GM18907 (cell line): Measurements from ENCODE around the gene RABL6.
"Not testable (repeated sequence)": the region's sequence is repeated elsewhere in the genome, so short reads cannot be mapped to it uniquely, and the experiment has no call there.

Experiments used
- ATAC-seq: cut with Tn5 transposase; IDR thresholded peaks from one replicate; pipeline ENCODE4 v1.9.1; 2021; ENCODE audit warnings: mild to moderate bottlenecking, moderate library complexity; ENCODE audit not compliant: unreplicated experiment

RABL6 gene

DNA sequence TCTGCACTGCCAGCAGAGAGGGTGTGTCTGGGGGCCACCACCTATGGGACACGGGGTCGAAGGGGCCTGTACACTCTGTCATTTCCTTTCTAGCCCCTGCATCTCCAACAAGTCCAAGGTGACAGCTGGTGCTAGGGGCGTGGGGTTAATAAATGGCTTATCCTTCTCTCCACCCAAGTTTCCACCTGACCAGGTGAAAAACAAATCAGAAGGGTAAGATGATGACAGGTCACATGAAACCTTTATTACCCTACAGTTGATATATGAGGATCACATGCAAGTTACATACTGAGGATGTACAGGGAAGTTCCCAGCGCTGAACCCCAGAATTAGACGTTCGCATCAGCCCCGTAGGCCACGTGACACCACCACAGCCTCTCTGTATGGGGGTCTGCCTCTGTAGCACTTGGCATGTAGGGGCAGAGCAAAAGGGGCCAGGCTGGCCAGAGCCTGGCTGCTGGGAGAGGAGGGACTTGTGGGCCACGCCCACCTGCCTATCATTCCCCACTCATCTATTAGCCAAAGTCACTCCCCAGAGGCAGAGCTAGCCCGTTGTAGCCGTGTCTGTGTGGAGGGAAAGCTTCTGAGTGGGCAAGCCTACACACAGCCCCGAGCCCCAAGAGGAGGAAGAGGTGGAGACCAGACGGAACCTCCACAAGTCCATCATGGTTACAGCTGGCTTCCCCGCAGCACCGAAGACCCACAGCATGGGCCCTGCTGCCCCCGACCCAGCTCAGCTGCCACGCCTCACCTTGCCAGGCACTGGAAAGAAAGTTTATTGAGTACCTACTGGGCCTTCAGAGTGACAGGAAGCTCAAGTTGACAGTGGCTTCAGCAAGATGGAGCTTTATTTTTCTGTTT lies 14.4 kb upstream of the RABL6 start:
- no peak for ATAC-seq

DNA sequence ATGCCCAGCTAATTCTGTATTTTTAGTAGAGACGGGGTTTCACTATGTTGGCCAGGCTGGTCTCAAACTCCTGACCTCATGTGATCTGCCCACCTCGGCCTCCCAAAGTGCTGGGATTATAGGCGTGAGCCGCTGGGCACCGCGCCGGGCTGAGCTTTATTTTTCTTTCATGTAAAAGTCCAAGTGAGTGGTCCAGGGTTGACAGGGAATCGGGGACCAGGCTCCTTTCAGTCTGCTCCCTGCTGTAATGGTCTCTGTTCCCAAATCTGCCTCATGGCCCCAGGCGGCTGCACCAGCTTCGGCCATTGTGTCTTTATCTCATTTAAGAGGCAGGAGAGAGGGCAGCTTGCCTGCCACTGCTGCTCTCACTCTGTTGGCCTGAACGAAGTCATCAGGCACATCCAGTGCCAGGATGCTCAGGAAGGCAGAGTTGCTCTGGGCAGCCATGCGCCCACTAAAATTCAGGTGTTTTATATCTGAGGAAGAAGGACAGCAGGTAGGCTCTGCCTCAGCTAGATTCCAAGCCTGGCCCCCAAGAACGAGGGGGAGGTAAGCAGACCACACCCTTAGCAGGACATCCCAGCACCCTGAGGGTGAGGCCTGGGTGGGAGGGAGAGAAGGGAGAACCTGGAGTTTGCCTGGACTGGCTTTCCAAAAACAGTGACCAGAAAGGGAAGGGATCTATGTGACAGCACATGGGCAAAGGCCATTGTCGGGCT lies 13.3 kb upstream of the RABL6 start:
- ATAC-seq: no peak

DNA sequence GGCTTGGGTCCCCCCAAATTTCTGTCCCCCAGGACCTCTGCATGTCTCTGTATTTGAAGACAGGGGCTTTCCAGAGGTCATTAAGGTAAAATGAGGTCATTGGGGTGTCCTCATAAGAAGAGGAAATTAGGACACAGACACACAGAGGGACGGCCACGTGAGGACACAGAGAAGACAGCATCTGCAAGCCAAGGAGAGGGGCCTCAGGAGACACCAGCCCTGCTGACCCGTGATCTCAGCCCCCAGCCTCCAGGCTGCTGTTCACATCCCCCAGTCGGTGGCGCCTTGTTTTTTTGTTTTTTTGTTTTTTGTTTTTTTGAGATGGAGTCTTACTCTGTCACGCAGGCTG lies 12.8 kb upstream of the RABL6 start:
- no peak for ATAC-seq

DNA sequence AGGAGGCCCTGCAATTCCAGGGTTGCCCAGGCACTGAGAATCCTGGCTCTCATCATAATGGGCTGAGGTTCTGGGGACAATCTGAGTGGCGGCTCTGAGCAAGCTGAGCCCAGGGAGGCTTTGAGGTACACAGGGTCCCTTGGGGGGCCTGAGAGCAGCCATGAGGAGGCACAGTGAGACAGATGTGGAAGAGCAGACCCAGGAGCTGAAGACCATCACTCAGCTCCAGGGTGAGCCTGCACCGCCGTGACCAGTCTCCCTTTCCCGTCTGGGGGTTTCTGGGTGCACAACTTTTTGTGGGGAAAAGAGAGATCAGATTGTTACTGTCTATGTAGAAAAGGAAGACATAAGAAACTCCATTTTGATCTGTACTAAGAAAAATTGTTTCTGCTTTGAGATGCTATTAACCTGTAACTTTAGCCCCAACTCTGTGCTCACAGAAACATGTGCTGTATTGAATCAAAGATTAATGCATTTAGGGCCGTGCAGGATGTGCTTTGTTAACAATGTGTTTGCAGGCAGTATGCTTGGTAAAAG lies 11.4 kb upstream of the RABL6 start, which contains the start of gene CCDC183:
Gene CCDC183 (plus strand): TSS at position 101 of the 537 bp plus-strand sequence. CDS start 60 bp downstream, at position 161.
- ATAC-seq: no peak

DNA sequence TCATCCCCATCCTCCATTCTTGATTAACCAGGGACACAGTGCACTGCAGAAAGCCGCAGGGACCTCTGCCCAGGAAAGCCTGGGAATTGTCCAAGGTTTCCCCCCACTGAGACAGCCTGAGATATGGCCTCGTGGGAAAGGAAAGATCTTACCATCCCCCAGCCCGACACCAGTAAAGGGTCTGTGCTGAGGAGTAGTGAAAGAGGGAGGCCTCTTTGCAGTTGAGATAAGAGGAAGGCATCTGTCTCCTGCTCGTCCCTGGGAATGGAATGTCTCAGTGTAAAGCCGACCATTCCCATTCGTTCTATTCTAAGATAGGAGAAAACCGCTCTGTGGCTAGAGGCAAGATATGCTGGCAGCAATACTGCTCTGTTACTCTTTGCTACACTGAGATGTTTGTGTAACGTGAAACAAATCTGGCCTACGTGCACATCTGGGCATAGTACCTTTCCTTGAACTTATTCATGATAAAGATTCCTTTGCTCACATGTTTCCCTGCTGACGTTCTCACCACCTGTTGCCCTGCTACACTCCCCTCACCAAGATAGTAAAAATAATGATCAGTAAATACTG lies 10.9 kb upstream of the RABL6 start:
- ATAC-seq: not testable (repeated sequence)

DNA sequence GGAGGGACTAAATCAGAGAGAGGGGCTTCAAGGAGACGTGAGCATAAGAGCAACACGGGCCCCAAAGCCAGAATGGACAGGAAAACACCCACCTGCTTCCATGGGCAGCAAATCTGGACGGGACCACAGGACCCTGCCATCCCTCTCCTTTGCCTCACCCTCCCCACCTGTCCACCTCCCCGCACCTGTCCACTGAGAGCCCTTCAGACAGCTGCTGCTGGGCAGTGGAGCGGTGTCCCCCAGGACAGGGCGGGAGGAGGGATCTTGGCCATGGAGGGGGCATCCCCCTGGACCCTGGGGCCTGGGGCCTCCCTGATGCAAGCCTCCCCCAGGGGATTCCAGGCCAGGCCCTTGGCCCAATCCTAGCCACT lies 9.1 kb upstream of the RABL6 start:
- no peak for ATAC-seq

DNA sequence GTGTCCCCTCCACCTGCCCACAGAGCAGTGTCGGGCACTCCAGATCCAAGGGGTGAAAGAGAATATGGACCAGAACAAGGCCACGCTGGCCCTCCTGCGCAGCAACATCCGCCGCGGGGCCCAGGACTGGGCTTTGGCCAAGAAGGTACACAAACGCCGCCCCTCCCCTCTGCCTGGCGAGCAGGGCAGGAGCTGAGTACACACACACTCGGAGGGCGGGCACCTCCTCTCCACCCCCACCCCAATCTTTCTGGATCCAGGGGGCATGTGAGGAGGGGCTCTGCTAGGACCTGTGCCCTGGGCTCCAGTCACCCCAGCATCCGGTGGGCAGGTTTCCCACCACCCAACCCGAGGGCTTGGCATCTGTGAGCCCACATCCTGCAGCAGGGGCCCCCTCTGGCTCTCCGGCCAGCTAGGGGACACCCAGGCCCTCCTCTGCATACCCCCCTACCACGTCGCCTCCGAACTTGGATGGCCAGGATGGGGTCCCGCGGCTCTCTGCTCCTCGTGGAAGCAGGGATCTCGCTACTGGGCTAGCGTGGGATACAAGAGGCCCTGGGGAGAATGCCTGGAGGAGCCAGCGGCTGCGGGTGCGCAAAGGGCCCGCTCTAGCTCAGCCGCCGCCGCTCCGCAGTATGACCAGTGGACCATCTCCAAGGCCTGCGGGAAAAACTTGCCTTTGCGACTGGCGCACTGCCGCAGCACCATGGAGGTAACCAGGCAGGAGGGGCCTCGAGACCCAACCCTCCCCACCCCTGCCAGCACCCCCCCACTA lies 8.5 kb upstream of the RABL6 start:
- peak; percentile 4 for ATAC-seq

DNA sequence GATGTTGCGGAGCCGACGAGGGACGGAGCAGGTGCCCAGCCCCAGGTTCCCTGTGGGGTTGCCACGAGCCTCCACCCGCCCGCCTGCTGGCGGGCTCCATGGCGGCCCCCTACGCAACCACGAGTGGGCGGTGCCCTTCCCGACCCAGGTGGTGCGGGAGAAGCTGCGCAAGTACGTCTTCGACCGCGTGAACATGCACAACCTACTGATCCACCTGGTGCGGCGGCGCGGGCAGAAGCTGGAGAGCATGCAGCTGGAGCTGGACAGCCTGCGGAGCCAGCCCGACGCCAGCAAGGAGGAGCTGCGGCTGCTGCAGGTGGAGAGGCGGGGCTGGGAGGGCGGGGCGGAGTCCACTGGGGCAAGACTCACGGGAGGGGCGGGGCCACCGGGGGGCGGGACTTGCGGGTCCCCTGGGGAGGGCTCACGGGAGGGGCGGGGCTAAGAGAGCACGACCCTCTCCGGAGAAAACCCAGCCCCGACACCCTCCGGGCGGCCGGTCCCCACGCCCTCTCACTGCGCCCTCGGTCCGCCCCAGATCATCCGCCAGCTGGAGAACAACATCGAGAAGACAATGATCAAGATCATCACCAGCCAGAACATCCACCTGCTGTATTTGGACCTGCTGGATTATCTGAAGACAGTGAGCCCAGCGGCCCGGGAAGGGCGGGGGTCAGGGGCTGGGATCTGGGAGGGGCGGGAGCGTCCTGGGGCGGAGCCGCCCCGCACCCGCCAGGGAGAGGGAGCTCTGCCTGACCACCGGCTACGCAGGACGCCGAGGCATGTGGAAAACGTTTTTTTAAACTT lies 7.7 kb upstream of the RABL6 start:
- peak; percentile 38 for ATAC-seq

DNA sequence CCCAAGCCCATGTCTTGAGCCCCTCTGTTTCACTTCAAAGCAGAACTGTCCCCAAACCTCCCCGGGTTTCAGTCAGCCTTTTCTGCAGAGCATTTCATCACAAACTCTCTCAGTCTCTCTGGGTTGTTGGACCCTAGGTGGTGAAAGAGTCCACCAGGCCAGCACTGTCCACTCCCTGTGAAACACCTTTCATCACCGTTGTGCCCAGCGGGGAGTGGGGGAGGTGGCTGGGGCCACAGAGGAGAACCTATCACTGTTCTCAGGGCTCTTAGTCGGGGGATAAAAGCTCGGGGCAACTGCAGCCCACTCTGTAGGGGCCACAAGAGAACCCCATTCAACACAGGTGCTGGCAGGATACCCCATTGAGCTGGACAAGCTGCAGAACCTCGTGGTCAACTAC lies 5.4 kb upstream of the RABL6 start:
- no peak for ATAC-seq

DNA sequence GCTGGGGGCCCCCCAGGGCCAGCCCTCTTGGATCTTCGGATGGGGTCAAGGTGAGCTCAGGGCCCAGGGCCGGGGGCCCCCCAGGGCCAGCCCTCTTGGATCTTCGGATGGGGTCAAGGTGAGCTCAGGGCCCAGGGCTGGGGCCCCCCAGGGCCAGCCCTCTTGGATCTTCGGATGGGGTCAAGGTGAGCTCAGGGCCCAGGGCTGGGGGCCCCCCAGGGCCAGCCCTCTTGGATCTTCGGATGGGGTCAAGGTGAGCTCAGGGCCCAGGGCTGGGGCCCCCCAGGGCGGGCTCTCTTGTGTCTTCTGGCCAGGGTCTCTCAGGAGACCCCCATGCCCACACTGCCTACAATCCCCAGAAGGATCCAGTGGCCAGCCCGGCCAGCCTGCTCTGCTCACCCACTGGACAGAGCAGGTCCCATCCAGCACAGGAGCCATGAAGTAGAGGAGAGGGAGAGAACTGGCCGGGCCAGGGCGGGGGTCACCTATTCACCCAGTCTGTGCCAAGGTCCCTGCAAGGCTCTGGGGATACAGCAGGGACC lies 4.7 kb upstream of the RABL6 start:
- not testable (repeated sequence) for ATAC-seq

DNA sequence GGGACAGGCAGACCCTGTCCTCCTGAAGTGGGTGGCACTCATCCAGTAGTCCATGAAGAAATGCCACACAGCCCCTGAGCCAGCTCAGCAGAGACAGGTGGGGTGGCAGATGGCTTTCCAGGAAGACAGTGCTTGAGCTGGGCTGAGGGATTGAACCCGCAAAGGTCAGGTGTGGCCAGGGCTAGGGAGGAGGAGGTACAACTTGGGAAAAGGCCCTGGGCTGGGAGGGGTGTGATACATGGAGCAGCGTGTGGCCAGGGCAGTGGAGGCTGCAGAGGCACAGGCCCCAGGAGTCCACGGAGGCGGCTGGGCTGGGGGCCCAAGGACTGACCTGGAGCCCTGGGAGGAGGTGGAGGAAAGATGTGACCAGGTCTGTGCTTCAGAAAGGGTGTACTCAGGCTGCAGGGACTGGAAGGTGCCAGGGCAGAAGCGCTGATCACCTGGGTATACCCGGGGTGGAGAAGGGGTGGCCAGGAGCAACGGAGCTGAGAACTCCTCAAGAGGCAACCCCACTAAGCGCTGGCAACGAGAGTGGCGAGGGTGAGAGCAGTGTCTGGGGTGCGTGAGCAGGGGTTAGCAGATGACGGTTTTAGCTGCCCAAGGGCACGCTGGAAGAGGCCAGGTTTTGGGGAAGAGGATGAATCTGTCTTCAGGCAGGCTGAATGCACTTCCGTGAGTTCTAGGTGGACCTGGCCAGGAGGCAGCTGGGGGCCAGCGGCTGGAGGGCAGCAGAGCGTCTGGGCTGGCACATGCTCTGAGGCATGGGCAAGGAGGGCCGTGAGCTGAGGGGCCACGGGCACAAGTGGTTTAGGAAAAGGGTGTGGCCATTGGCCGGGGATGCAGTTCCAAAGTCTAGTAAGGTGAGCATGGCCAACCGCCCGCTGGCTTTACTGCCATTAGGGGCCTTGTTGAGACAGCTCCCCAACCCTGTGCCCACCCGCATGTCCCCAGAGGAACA lies 3.9 kb upstream of the RABL6 start:
- ATAC-seq: no peak

DNA sequence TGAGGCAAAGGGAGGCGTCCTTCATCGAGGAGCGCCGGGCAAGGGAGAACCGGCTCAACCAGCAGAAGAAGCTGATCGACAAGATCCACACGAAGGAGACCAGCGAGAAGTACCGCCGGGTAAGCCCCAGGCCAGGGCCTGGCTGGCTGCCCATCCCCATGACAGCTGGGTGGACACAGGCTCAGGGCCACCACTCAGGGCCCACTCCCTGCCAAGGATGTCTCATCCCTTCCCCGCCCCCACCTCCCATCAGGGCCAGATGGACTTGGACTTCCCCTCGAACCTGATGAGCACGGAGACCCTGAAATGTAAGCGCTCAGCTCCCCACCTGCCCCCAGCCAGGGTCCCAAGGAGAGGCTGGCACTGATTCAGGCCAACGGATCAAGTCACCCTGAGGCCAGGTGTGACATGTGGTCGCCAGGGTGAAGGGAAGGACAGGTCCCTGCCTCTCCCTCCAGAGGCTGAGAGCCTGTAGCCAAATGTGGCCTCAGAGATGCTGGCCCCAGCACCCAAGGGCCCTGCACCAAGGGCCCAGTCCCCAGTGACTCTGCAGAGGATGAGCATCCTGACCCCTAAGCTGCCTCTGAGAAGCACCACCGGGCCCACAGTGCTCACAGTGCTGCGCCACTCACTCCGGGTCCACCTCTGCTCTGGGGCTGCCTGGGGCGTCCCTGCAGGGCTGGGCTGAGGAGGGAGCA lies 3.1 kb upstream of the RABL6 start:
- no peak for ATAC-seq

DNA sequence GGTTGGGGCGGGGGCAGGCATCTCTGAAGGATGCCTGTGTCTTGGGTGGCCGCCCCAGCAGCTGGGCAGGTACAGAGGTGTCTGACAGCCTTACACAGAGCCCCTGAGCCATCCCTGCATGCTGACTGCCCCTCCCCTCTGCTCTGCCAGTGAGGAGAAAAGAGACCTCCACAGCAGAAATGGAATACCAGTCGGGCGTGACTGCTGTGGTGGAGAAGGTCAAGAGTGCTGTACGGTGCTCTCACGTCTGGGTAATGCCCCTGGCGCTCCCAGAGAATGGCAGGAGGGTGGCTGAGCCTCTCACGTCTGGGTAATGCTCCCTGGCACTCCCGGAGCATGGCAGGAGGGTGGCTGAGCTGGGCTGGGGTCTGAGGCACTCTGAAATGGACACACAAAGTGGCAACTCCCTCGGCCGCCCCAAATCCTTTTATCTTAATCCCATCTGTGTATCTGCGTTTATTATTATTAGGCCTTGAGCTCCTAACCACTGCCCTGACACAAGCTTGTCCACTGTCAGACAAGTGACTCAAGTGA lies 2.5 kb upstream of the RABL6 start:
- no peak for ATAC-seq

DNA sequence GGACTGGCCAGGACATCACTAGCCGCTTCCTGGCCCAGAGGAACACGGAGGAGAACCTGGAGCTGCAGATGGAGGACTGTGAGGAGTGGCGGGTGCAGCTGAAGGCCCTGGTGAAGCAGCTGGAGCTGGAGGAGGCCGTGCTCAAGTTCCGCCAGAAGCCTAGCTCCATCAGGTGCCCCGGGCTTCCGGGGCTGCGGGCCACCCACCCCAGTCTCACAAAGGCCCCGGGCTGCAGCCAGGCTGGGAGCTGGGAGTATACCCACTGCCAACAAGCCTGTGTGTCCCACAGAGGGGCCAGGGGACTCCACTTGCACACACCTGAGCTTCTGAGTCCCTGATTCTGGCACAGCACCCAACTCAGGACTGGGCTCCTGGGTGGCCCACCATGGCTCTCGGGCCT lies 1.7 kb upstream of the RABL6 start:
- ATAC-seq: no peak

DNA sequence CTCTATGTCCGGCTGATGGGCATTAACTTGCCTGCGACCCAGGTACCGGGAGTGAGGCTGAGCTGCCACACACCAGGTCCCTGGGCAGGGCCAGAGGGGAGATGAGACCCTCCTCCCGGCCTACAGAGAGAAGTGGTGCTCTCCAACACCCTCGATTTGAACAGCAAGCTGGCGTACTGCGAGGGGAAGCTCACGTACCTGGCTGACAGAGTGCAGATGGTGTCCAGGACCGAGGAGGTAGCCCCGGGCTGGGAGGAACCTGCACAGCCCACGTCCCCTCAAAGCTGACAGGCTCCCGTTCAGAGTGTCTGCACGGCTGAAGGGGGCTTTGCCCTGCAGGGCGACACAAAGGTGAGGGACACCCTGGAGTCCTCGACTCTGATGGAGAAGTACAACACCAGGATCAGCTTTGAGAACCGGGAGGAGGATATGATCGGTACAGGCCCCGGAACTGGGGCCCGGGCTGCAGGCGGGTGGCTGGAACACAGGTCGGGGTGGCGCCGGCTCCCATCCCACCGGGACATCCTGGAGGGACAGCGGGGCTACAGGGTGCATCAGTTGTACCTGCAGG lies 1.0 kb upstream of the RABL6 start:
- ATAC-seq: no peak

DNA sequence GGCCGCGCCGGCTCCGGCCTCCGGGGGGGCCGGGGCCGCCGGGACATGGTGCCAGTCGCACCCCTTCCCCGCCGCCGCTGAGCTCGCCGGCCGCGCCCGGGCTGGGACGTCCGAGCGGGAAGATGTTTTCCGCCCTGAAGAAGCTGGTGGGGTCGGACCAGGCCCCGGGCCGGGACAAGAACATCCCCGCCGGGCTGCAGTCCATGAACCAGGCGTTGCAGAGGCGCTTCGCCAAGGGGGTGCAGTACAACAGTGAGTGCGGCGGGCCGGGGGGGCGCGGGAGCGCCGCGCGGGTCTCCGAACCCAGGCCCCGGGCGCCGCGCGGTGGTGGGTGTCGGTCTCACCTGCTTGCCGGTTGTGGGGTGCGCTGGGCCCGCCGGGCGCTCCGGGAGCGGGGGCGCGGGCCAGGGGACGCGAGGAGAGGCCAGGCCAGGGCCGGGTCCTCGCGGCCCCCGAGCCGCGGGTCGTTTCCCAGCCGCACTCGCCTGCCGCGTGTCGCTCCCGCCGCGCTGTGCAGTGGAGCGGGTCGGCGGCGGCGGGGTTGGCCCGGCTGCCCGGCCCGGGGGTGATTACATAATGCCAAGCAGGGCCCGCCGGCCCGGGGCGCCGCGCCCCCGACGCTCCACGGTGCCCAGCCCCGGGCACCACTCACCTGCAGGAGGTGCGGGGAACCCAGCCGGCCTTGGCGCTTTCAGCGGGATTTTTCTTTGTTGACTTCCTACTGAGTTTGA lies 492 bp downstream of the RABL6 start:
- ATAC-seq: peak; percentile 41

DNA sequence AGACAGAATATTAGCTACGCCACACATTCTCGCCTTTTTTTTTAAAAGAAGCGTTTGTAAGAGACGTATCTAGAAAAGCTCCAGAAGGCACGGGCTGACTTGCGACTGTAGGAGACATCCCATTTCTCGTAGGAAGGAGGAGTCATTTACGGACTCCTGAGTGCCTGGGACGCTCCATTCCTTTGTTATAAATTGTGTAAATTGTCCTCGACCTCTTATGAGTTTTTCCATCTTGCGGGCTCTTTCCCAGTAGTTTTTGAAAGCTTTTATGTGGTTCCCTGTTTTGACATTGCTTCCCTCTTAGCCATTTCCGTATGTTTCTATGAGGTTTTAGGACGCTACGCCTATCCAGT lies 1.0 kb downstream of the RABL6 start:
- no peak for ATAC-seq
